Activated naive CD8-positive, alpha-beta T cell treated with anti-CD3 and anti-CD28 coated beads, Interleukin-2, amount 50 U/mL, for 16 hours (primary cell): ENCODE data around the gene RBPMS2.

Source experiments
- DNase-seq: peaks from one replicate; pipeline ENCODE4 v3.0.0-alpha.2; 2020; ENCODE audit warnings: low read depth, low spot score

RBPMS2 gene

GRCh38 chr15:64783796-64784195 is 8.4 kb upstream of the RBPMS2 start:
- no peak for DNase-seq

GRCh38 chr15:64782751-64783150 is 7.4 kb upstream of the RBPMS2 start:
- no peak for DNase-seq

GRCh38 chr15:64781299-64781698 is 5.9 kb upstream of the RBPMS2 start:
- DNase-seq, result no peak

DNA sequence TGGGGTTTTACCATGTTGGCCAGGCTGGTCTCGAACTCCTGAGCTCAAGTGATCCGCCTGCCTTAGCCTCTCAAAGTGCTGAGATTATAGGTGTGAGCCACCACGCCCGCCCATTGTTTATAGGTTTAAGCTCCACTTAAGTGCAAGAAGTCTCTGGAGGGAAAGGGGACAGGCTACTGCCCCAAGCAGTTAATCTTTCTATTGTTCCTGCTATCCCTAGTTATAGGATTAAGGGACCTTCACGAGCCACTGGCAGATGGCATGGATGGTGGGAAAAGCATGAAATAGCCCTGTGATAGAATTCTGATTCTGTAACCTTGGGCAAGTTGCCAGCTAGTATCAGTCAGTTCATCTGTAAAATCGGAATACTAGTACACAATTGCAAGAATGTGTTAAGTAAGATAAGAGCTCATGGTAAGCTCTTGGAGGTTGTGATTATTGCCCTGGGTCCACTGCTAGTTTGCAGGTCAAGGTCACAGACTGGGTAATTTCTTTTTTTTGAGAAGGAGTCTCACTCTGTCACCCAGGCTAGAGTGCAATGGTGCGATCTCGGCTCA is 5.3 kb upstream of the RBPMS2 start:
- DNase-seq, result no peak

- DNase-seq, result no peak
These were observed 4.2 kb upstream of the RBPMS2 start for GRCh38 chr15:64779630-64780029.

DNA sequence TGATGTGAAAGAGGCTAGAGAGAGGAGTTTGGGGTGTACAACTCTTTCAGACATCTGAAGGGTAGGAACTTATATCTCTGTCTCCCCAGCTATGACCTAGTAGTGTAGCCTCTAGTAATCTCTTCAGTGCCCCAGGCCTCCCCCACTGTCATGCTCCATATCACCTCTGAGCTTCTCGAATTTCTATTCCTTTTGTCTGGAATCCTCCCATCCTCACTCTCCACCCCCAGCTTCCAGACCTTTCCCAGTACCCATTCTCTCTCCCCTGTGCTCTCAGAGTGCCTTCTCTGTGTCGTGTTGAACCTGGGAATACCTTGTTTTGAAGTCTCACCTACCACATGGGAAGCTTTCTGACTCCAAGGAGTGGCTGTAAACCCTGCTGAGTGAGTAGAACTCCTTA is 3.6 kb upstream of the RBPMS2 start:
- DNase-seq, result no peak

GRCh38 chr15:64776402-64776786 is 1.0 kb upstream of the RBPMS2 start:
- DNase-seq, result no peak

- no peak for DNase-seq
These were observed 528 bp downstream of the RBPMS2 start for GRCh38 chr15:64774629-64775493.

DNA sequence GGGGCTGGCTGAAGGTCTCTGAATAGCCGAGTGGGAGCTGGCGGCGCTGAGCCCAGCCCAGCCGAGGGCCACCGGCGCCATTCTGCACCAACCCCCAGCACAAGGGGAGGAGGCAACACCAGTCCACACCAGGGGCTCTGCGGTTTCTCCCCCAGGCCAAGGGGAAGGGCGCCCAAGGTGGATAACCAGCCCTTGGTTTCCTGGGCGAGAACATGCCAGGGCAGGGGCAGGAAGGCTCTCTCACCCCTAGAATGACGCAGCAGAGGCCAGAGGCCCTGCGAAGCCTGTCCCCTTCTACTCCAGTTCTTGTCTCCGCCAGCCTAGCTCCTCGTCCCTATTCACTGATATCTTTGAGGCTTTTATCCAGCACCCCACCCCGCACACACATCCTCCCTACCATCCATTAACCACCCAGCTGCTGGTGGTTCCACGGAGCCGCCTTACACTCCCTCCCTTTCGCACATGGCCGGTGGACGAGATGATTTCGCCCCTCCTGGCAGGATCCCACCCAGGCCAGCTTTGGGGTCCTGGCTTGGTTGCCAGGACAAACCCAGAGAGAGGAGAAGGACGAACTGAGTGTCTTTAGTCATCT is 1.3 kb downstream of the RBPMS2 start:
- DNase-seq, result no peak

GRCh38 chr15:64773606-64774005 is 1.8 kb downstream of the RBPMS2 start:
- DNase-seq, result no peak

GRCh38 chr15:64772964-64773363 is 2.4 kb downstream of the RBPMS2 start:
- no peak for DNase-seq

- no peak for DNase-seq
These were observed 2.9 kb downstream of the RBPMS2 start for GRCh38 chr15:64772488-64772887.

- no peak for DNase-seq
These were observed 4.8 kb downstream of the RBPMS2 start for GRCh38 chr15:64770626-64771025.

DNA sequence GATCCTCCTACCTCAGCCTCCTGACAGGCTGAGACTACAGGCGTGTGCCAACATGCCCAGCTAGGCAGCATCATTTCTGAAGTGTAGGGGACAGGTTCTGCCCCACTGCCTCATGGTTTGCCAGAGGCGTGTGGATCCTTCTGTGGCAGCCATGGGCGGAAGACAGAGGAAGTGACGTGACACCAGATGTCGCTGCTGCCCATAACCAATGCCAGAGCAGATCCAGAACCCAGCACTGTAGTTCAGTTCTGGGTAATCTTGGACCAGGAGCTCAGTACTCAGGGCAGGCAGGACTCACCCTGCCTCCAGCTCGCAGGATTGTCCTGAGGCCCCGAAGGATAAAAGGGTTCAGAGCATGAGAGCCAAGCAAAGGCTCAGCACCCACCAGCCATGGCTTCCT is 8.2 kb downstream of the RBPMS2 start:
- no peak for DNase-seq

GRCh38 chr15:64766058-64766457 is 9.3 kb downstream of the RBPMS2 start:
- DNase-seq, result no peak

DNA sequence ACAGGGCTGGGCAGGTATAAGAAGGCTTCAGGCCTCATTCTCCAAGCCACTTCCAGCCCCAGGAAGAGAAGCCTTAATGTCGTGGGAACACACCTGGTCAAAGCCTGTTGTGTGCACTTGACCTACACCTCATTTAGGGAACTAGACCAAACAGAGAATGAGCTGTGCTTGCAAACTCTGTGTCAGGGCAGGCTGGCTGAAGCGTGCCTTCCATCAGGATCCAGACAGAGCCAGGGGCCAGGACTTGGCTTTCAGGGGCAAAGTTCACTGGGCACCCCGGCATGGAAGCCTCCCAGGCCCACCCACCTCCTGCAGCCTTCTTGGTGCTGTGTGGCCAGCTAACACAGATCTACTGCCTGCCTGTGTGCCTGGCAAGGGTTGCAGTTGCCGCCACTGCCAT is 11.5 kb downstream of the RBPMS2 start:
- no peak for DNase-seq

DNA sequence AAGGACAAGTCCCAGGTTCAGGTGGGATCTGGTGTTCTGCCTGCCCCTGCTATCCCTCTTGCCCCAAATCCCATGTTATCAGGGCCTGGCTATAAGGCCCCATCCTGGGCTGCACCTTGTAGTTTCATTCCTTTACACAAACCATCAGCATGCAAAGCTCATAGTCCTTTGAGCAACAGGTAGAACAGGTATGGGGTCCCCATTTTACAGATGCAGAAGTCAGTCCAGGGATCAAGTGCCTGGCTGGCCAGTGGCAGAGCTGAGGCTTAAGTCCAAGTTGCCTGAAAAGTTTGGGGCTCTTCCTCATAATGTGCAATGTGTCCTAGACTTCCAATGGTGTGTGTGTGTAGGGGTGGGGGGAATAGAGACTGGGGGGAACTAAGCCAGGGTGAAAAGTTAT is 11.9 kb downstream of the RBPMS2 start:
- DNase-seq, result no peak

DNA sequence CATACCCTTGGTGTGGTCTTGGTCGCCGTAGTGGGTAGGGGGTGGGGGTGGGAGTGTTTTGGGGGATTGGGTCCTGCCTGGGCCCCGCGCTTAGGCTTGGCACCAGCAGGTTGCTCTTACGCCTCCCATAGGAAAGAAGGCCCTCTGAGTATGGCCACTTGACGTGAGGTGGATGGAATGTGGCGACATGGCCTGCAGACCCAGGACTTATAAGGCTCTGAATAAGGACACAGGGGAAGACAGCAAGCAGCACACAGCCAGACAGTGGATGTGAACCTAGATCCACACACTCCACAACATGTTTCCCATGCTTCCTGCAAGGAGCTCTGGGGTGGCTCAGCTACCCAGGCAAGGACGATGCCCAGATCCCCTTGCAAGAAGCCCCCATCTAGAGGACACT is 12.4 kb downstream of the RBPMS2 start:
- DNase-seq, result no peak

DNA sequence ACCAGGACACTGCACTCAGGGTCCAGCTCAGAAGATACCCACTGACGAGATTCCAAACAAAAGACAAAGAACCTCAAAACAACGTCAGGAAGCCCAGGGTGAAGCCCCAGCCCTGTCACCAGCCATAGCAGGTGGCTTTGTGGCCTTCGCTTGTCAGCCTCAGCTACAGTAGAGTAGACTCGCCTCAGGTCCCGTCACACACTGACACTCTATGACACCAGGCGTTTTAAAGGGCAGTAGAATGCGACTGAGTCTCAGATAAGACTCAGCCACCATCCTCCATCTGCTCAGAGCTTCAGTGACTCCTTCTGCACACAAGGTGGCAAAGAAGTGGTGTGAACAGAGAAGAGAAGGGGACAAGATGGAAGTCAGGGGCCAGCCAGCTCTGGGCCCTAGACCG is 12.8 kb downstream of the RBPMS2 start:
- no peak for DNase-seq

DNA sequence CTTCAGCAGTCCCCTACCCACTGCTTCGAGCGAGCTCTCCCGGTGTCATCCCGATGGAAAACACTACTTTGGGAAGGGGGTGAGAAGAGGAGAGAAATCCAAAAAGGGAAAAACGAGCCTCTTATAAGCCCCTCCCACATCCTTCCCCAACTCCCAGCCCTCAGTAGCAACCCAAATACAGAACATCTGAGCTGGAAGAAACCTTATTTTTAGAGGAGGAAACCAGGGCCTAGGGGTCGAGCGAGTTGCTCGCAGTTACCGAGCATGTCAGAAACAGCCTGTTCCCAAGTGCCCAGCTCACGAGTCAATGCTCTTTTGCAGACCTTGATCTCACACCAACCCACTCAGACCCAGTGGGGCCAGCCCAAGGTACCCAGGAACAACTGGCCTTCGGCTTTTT is 14.2 kb downstream of the RBPMS2 start:
- no peak for DNase-seq

DNA sequence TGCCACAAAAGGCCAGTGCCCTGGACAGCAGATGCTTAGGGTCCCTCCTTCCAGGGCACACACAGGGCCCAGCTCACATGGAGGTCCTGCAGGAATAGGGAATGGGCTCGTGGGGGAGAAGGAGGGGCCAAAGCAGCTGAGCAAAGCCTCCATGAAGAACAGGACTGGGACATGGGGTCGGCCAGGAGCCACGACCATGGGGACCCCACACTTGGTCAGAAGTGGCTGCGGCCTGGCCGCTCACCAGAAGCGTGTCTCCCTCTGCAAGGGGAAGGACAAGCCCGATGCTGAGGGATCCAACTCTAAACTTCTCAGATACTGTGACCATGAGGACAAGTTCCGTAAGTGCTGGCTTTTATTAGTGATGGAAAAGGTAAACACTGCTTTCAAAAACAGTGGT is 15.3 kb downstream of the RBPMS2 start:
- DNase-seq, result no peak

GRCh38 chr15:64755427-64755940 is 19.9 kb downstream of the RBPMS2 start:
- no peak for DNase-seq
